ENCODE measurements around the gene CD40LG.
A peak's percentile ranks its signal among the peaks of the same experiment; 100 is the strongest.

CD40LG gene

GRCh38 chrX:136650811-136651210, 2.9 kb downstream of the CD40LG start:
- DNase-seq (ENCODE audit: low spot score), result no peak

GRCh38 chrX:136652822-136653723, 5.1 kb downstream of the CD40LG start:
- peak; percentile 28 for DNase-seq (ENCODE audit: low spot score)

DNA sequence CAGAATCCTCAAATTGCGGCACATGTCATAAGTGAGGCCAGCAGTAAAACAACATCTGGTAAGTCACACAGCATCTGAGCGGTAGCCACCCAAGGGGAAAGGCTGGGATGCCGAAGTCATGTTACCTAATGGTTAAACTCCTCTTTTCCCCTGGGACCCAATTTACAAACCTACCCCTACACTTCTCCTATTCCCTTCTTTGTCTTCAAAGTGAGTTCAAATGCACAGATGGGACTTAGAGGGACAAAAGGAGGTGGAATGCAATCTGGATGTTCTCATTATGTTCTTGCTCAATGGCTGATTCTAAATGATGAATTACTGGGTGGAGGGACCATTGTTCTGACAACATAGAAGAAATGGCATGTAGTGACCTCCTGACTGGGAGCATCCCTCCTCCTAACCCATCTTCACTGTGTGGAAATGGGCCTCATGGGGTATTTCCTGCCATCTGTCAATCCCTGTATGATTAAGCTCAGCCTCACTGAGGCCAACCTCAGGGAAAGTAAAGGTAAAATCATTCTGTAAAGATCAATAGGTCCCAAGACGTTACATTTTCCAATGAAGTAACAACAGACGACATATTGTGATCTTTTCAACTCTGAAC, 8.5 kb downstream of the CD40LG start:
- no peak for DNase-seq (ENCODE audit: low spot score)

- DNase-seq (ENCODE audit: low spot score), result no peak
Measured at GRCh38 chrX:136658151-136658550, 10.2 kb downstream of the CD40LG start.

DNA sequence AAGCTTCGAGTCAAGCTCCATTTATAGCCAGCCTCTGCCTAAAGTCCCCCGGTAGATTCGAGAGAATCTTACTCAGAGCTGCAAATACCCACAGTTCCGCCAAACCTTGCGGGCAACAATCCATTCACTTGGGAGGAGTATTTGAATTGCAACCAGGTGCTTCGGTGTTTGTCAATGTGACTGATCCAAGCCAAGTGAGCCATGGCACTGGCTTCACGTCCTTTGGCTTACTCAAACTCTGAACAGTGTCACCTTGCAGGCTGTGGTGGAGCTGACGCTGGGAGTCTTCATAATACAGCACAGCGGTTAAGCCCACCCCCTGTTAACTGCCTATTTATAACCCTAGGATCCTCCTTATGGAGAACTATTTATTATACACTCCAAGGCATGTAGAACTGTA, 11.2 kb downstream of the CD40LG start:
- peak; percentile 36 for DNase-seq (ENCODE audit: low spot score)

- DNase-seq (ENCODE audit: low spot score), result no peak
Measured at GRCh38 chrX:136660896-136661295, 12.9 kb downstream of the CD40LG start.

GRCh38 chrX:136662104-136662503, 14.1 kb downstream of the CD40LG start:
- DNase-seq (ENCODE audit: low spot score), result peak; percentile 30

- no peak for DNase-seq (ENCODE audit: low spot score)
Measured at GRCh38 chrX:136662976-136663375, 15.0 kb downstream of the CD40LG start.

DNA sequence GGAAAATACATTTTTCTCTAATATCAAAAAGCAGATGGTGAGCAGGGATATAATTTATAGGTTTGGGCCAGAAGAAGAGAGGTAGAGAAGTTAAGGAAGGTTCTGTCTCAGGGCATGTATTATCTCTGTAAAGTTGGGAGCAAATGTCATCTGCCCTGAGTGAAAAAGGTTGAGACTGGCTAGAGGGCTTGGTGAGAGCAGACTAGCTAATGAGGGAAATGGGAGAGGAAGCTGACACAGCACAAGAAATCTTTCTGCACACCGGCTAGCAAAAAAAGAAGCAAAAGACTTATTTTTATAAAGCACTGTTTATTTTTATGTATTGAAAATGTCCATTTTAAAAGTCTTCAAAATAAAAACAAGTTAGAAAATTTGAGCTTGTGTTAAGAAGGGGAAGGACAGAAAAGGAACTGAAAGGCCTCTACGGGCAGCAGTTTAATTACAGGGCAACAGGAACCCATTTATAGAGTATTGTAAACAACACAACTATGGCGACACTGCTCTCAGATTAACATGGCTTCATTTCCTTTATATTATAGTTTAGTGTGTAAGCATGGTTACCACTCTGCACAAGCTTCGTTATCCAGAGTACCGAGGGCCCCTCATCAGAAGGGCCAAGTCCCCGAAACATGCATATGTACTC, 17.4 kb downstream of the CD40LG start:
- DNase-seq (ENCODE audit: low spot score), result no peak

GRCh38 chrX:136666088-136666487, 18.1 kb downstream of the CD40LG start:
- no peak for DNase-seq (ENCODE audit: low spot score)

- DNase-seq (ENCODE audit: low spot score), result no peak
Measured at GRCh38 chrX:136667446-136668168, 19.6 kb downstream of the CD40LG start.

GRCh38 chrX:136671006-136671610, 23.1 kb downstream of the CD40LG start:
- no peak for DNase-seq (ENCODE audit: low spot score)

- DNase-seq (ENCODE audit: low spot score), result peak; percentile 53
Measured at GRCh38 chrX:136674270-136674985, 26.5 kb downstream of the CD40LG start.

- no peak for DNase-seq (ENCODE audit: low spot score)
Measured at GRCh38 chrX:136679531-136679930, 31.6 kb downstream of the CD40LG start.

DNA sequence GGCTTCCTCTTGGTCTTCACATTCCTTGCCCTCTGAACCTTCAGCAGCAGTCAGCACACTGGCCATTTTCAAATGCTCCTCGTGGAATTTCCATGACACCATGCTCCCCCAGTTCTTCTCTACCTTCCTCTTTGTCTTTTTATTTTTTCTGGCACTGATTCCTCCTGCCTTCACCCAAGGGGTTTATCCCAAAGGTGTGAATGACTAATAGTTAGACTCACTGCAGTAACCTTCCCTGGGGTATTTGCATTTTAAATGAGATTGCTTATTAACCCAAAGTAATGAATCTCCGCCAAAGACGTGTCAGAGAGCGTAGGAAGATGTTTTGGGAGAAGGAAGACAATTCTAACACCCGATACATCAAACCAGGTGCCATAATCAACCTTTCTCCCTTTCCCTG, 36.2 kb downstream of the CD40LG start:
- DNase-seq (ENCODE audit: low spot score), result no peak

DNA sequence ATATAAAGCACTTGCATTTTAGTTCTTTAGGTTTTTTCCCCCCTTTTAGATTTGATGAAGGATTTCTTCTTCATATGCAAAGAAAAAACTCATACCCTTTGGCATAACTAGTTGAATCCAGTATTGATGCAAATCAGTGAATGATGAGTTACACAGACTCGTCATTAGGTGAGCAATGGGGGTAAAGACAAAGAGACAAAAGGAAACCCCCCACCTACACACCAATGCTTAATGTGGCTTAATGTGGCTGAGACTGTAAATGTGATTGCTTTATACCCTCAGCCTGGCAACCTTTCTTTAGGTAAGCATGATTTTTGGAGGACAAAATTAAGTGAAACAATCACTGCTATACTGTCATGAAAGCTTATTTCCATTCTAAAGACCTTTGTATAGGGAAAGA, 39.5 kb downstream of the CD40LG start:
- peak; percentile 70 for DNase-seq (ENCODE audit: low spot score)

DNA sequence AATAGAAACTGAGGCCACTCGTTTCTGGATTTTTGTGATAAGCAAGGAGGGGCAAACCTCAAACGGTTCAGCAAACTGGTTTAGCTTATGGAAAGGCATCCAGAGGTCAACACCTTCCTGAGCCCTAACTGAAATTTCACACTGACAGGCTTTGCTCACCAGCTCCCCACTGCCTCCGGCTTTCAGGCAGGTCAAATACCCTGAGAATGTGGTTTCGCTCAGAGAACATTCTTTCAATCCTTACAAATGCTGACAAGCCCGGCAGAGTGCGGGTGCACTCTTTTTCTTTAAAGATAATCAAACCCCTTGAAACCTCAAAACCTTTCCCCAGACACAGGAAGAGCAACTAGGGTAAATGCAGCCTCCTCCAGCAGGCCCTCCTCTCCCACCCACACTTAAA, 41.5 kb downstream of the CD40LG start:
- DNase-seq (ENCODE audit: low spot score), result no peak

GRCh38 chrX:136691028-136691809, 43.3 kb downstream of the CD40LG start:
- peak; percentile 53 for DNase-seq (ENCODE audit: low spot score)

DNA sequence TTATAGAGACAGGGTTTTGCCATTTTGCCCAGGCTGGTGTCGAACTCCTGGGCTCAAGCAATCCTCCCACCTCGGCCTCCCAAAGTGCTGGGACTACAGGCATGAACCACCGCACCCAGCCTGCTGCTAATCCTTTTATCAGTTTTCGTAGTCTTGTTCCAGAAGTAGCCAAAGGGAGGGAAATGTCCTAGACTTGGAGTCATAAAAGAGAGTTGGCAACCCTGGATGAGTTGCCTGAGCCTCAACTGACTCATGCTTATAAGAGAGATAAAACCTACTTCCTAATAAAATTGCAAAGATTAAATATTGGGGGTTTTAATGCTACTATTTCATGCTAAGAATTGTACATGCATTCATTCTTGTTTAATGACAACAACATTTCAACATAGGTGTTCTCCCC, 44.3 kb downstream of the CD40LG start:
- no peak for DNase-seq (ENCODE audit: low spot score)

- DNase-seq (ENCODE audit: low spot score), result peak; percentile 74
Measured at GRCh38 chrX:136694431-136695087, 46.6 kb downstream of the CD40LG start.
